Suprapubic skin (tissue), 3 donors: Measurements from ENCODE around the gene NSUN5.
"Not testable (repeated sequence)": the region's sequence is repeated elsewhere in the genome, so short reads cannot be mapped to it uniquely, and the experiment has no call there.

ENCODE experiments used
- CTCF ChIP-seq, 2 donors: fragments of 200-600 bp in 1 of 2; fragments of 450-650 bp in 1 of 2; sonication (generic) in 1 of 2; IDR thresholded peaks; one replicate each; pipeline ENCODE4 v1.5.1; 2016 to 2019; ENCODE audit warnings: antibody characterized with exemption in 2 of 2, mild to moderate bottlenecking in 1 of 2, moderate library complexity in 1 of 2
- POLR2A ChIP-seq, 2 donors: fragments of 450-650 bp; IDR thresholded peaks; one replicate each; pipeline ENCODE4 v1.6.1; 2017; ENCODE audit warnings: antibody characterized with exemption in 2 of 2, mild to moderate bottlenecking in 2 of 2, moderate library complexity in 2 of 2

- TF ChIP-seq CTCF, POLR2A (IDR thresholded peaks at IDR 0.05): not testable (repeated sequence)
Measured at GRCh38 chr7:73325424-73325823, 16.8 kb upstream of the NSUN5 start.
